ENCODE data around the gene IL1RAPL2.

Gene IL1RAPL2

GRCh38 chrX:104961926-104962325, 395.9 kb downstream of the IL1RAPL2 start:
- ChIA-PET CTCF (no interaction called here), POLR2A (no interaction called here)
- no peaks in the 10 kb centered on the region for H3K36me3 ChIP-seq (ENCODE audit: control insufficient read depth in 2 of 2, insufficient read depth in 1 of 2, low read length in 2 of 2)
- TF ChIP-seq GLIS2 (tag by site-specific recombination; IDR thresholded peaks at IDR 0.05) (no peak), ZBTB10 (tag by site-specific recombination; IDR thresholded peaks at IDR 0.05) (no peak), SETDB1 (IDR thresholded peaks at IDR 0.05; ENCODE audit: insufficient read length, low read length) (no peak), ZNF121 (tag by site-specific recombination; IDR thresholded peaks at IDR 0.05) (no peak), ZNF600 (tag by site-specific recombination; IDR thresholded peaks at IDR 0.05) (no peak), WT1 (tag by site-specific recombination; IDR thresholded peaks at IDR 0.05) (no peak), ZNF510 (tag by site-specific recombination; IDR thresholded peaks at IDR 0.05; ENCODE audit: insufficient replicate concordance) (no peak), ZBTB6 (tag by site-specific recombination; IDR thresholded peaks at IDR 0.05) (no peak), SCRT1 (tag by site-specific recombination; IDR thresholded peaks at IDR 0.05; ENCODE audit: borderline replicate concordance) (no peak), MYNN (tag by site-specific recombination; IDR thresholded peaks at IDR 0.05; ENCODE audit: borderline replicate concordance) (no peak), ZBTB11 (tag by site-specific recombination; conservative IDR thresholded peaks at IDR 0.05; ENCODE audit: low read depth) (no peak), KLF8 (tag by site-specific recombination; IDR thresholded peaks at IDR 0.05) (no peak), ZBTB7A (tag by site-specific recombination; IDR thresholded peaks at IDR 0.05; ENCODE audit: low read depth) (no peak), ZNF501 (tag by site-specific recombination; IDR thresholded peaks at IDR 0.05) (no peak), ZNF670 (tag by site-specific recombination; IDR thresholded peaks at IDR 0.05; ENCODE audit: low read depth) (no peak), ZNF404 (tag by site-specific recombination; IDR thresholded peaks at IDR 0.05) (no peak), ZNF571 (tag by site-specific recombination; IDR thresholded peaks at IDR 0.05) (no peak), ZNF18 (tag by site-specific recombination; IDR thresholded peaks at IDR 0.05) (no peak), ZNF391 (tag by site-specific recombination; IDR thresholded peaks at IDR 0.05; ENCODE audit: borderline replicate concordance, low read depth) (no peak)
- no peak overlapping the region for H3K27ac ChIP-seq (ENCODE audit: extremely low read depth, low read depth, low read length)
- H3K4me1 ChIP-seq (ENCODE audit: control insufficient read depth, insufficient read depth, low read length): no peaks in the 10 kb centered on the region
- no peaks in the 10 kb centered on the region for H3K9me3 ChIP-seq (ENCODE audit: control insufficient read depth, insufficient read depth, low read depth, low read length)
- H3K4me3 ChIP-seq (ENCODE audit: low read depth, low read length): no peak overlapping the region

Measured in HEK293 (cell line).